ENCODE results near the gene RTL1.

- TF ChIP-seq CTCF (IDR thresholded peaks at IDR 0.05): no peak
- TF ChIP-seq POLR2A (IDR thresholded peaks at IDR 0.05): no peak
- no peak for TF ChIP-seq POLR2AphosphoS5 (IDR thresholded peaks at IDR 0.05)
Observed at GRCh38 chr14:100839681-100840111, 63.8 kb downstream of the RTL1 start.
